ENCODE measurements around the gene ZNF732. TPM values are rescaled to one million over a fixed set of nuclear protein-coding genes. Genes with fewer than 3 reads are reported as not detected.

ZNF732 gene
- total RNA-seq, 2 donors from 2014 or later, result 1.4 TPM; not detected in 1

DNA sequence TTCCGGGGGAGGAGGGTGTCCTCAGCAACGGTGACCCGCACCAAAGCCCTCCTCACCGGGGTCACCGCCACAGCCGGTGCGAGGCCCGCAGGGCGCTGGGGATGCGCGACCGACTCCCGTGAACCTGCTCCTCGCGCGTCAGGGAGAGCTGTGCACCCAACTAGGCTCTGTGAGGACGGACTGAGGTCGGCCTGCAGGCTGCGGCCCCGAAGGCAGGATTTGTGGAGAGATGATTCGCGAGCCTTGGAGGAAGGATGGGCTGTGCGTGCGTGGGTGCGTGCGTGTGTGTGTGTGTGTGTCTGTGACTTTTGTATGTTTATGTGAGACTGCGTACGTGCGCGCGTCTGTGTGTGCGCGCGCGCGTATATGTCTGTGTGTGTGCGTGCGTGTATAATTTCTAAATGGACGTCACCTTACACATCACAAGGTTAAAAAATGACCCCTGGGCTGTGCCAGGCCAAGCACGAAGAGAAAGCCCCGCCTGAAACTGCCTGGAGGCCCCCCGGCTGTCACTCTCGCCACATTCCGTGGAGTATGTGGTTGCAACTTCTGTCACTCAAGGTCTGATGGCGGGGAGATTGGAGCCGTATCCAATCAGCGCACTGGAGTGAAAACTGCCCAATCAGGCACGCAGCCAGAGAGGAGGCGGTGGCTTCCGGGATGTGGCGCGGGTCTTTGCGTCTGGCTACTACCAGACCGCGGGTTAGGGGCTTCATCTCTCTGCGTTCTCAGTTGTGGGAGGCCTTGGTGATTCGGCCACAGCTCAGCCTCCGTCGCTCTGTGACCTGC lies 32.1 kb upstream of the ZNF732 start, which contains the start of gene ZNF141:
ZNF141 (plus strand) TSS at position 672 of the 789 bp plus-strand sequence. CDS start 170 bp downstream, outside the sequence.
- Histone ChIP-seq H3K9ac (ENCODE audit: low read depth in 2 of 2, low read length in 2 of 2) (peak within 1 kb of the TSS; percentile 95 to 99), H3K9me3 (peaks cover 7% of the 10 kb centered on the region), H3K36me3 (no peaks in the 10 kb centered on the region), H3K4me3 (peak within 1 kb of the TSS; percentile 98), H3K4me1 (no peaks in the 10 kb centered on the region), H3K27me3 (no peaks in the 10 kb centered on the region), H3K27ac (peak within 1 kb of the TSS; percentile 84)
- TF ChIP-seq, protein P1, sequence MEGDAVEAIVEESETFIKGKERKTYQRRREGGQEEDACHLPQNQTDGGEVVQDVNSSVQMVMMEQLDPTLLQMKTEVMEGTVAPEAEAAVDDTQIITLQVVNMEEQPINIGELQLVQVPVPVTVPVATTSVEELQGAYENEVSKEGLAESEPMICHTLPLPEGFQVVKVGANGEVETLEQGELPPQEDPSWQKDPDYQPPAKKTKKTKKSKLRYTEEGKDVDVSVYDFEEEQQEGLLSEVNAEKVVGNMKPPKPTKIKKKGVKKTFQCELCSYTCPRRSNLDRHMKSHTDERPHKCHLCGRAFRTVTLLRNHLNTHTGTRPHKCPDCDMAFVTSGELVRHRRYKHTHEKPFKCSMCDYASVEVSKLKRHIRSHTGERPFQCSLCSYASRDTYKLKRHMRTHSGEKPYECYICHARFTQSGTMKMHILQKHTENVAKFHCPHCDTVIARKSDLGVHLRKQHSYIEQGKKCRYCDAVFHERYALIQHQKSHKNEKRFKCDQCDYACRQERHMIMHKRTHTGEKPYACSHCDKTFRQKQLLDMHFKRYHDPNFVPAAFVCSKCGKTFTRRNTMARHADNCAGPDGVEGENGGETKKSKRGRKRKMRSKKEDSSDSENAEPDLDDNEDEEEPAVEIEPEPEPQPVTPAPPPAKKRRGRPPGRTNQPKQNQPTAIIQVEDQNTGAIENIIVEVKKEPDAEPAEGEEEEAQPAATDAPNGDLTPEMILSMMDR (IDR thresholded peaks at IDR 0.05), result no peak
- DNase-seq, result peak; percentile 98
- intact Hi-C loops (cut with DNase I), result loop anchor here (10.0 kb wide), 1 partner anchor 157 kb away; the partner anchor contains the start of genes PIGG and ZNF721

DNA sequence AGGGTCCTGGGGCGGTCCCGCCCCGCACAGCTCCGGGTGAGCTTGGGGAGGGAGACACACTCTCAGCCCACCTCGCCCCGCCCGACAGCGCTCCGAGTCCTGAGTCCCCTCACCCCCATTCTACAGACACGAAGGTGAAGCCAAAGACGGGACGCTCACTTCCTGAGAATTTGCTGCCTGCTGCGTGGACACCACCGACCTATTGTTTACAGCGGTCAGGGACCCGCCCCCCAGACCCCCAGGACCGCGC lies 31.5 kb upstream of the ZNF732 start:
- H3K4me1 ChIP-seq, result no peaks in the 10 kb centered on the region
- peak overlapping the region; percentile 98 for H3K4me3 ChIP-seq
- peak overlapping the region; percentile 92 to 95 for H3K9ac ChIP-seq (ENCODE audit: low read depth in 2 of 2, low read length in 2 of 2)
- TF ChIP-seq, protein P1 (IDR thresholded peaks at IDR 0.05), result no peak
- no peaks in the 10 kb centered on the region for H3K27me3 ChIP-seq
- intact Hi-C loops (cut with DNase I), result loop anchor here (10.0 kb wide), 1 partner anchor 158 kb away; the partner anchor contains the start of genes PIGG and ZNF721
- H3K9me3 ChIP-seq, result peaks cover 7% of the 10 kb centered on the region
- no peak for DNase-seq
- H3K27ac ChIP-seq, result peak overlapping the region; percentile 84
- H3K36me3 ChIP-seq, result no peaks in the 10 kb centered on the region

DNA sequence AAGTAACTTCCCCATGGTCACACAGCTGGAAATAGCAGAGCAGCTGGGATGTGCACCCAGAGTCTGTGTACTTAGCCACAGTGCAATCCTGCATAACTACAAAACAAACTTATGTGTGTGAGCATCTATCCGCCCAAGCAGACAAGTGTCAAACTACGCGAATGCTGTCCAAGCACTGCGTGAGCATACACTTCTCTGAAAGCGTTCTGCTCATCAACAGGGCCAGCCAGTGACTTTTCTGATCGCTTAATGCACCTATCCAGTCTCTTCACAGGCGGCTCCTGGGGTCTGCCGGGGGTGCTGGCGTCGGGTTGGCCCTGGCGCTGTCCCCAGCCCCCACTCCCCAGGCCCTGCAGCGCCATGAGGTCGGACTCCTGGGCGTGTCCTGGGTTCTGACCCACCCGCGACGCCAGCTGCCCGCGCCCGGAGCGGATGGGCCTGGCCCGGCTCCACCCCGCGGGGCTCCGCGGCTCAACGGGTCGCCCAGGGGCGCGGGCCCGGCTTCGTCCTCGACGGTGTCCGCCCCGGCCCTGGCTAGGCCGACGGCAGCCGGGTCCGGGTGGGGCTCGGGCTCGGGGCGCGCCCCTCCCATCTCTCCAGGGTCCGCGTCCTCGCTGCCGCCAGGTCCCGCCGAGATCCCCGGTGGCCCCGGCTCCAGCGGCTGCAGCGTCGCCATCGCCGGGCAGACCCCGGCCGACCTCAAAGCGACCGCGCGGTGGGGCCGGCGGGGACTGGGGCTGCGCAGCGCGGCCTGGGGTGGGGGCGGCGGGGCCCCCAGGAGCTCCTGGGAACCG lies 31.0 kb upstream of the ZNF732 start:
- no peaks in the 10 kb centered on the region for H3K4me1 ChIP-seq
- TF ChIP-seq, protein P1 (IDR thresholded peaks at IDR 0.05), result no peak
- peak overlapping the region; percentile 84 for H3K27ac ChIP-seq
- no peaks in the 10 kb centered on the region for H3K36me3 ChIP-seq
- H3K4me3 ChIP-seq, result peak overlapping the region; percentile 98
- intact Hi-C loops (cut with DNase I), result loop anchor here (10.0 kb wide), 1 partner anchor 159 kb away; the partner anchor contains the start of genes PIGG and ZNF721
- H3K27me3 ChIP-seq, result no peaks in the 10 kb centered on the region
- DNase-seq, result peak; percentile 31
- H3K9me3 ChIP-seq, result peaks cover 7% of the 10 kb centered on the region
- H3K9ac ChIP-seq (ENCODE audit: low read depth in 2 of 2, low read length in 2 of 2), result peak overlapping the region; percentile 92 to 95

DNA sequence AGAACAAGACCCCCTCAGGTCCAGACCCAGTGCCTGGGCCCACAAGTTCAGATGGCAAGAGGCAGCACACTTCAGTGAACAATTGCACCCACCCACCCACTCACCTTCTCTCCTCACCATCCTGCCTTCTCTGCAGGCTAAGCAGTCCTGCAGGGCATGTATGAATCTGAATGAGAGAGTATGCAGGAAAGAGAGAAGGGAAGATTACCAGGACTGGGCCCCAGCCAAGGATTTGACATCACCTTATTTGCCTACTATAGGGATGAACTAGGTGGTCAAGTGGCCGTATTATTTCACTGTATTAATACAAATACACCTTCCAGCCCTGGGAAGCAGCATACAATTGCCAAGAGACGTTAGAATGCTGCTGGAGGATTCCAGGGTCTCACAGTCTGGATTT lies 30.2 kb upstream of the ZNF732 start:
- Histone ChIP-seq H3K4me3 (no peak overlapping the region), H3K4me1 (no peaks in the 10 kb centered on the region), H3K27me3 (no peaks in the 10 kb centered on the region), H3K9me3 (peaks cover 4% of the 10 kb centered on the region), H3K9ac (ENCODE audit: low read depth in 2 of 2, low read length in 2 of 2) (no peak overlapping the region), H3K27ac (no peak overlapping the region), H3K36me3 (no peaks in the 10 kb centered on the region)
- intact Hi-C loops (cut with DNase I), result loop anchor here (10.0 kb wide), 1 partner anchor 159 kb away; the partner anchor contains the start of genes PIGG and ZNF721
- DNase-seq, result no peak
- TF ChIP-seq, protein P1 (IDR thresholded peaks at IDR 0.05), result no peak

DNA sequence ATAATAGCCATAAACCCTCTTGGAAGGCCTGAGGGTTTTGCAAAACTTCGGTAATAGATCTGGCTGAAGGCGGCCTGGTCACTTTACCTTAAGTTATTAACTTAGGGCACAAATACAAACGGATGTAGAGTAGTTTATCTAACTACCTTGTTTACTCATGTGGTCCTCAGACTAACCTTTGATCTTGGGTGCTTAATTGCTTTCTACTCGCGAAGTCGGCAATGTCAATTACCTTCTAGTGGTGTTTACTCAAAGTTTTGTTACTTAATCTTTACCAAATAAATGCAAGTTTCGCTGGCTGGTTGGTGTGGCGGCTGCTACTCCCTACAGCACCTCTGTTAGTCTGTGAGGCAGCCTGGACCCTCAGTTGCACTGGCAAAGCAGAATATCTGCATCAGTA lies 23.5 kb upstream of the ZNF732 start:
- Histone ChIP-seq H3K9me3 (no peaks in the 10 kb centered on the region), H3K9ac (ENCODE audit: low read depth in 2 of 2, low read length in 2 of 2) (no peak overlapping the region), H3K4me1 (no peaks in the 10 kb centered on the region), H3K27me3 (no peaks in the 10 kb centered on the region), H3K27ac (no peak overlapping the region), H3K4me3 (no peak overlapping the region), H3K36me3 (no peaks in the 10 kb centered on the region)
- DNase-seq, result no peak
- TF ChIP-seq, protein P1 (IDR thresholded peaks at IDR 0.05), result no peak
- intact Hi-C loops (cut with DNase I), result no loop called here
